ENCODE results near the gene STXBP3.
A peak's percentile ranks its signal among the peaks of the same experiment; 100 is the strongest.

STXBP3 gene

GRCh38 chr1:108803548-108803947 is 57.1 kb downstream of the STXBP3 start:
- DNase-seq (ENCODE audit: low read depth, low spot score) = no peak

GRCh38 chr1:108808438-108808837 is 62.0 kb downstream of the STXBP3 start:
- no peak for DNase-seq (ENCODE audit: low read depth, low spot score)

GRCh38 chr1:108811611-108812010 is 65.1 kb downstream of the STXBP3 start:
- DNase-seq (ENCODE audit: low read depth, low spot score) = no peak

- peak; percentile 63 for DNase-seq (ENCODE audit: low read depth, low spot score)
These were observed 66.9 kb downstream of the STXBP3 start for GRCh38 chr1:108813326-108813725.

- peak; percentile 16 for DNase-seq (ENCODE audit: low read depth, low spot score)
These were observed 68.1 kb downstream of the STXBP3 start for GRCh38 chr1:108814343-108815125.

- no peak for DNase-seq (ENCODE audit: low read depth, low spot score)
These were observed 69.1 kb downstream of the STXBP3 start for GRCh38 chr1:108815566-108815965.

GRCh38 chr1:108816049-108816893 is 69.8 kb downstream of the STXBP3 start:
- DNase-seq (ENCODE audit: low read depth, low spot score) = peak; percentile 72

- DNase-seq (ENCODE audit: low read depth, low spot score) = peak; percentile 10
These were observed 70.5 kb downstream of the STXBP3 start for GRCh38 chr1:108817016-108817415.

- no peak for DNase-seq (ENCODE audit: low read depth, low spot score)
These were observed 71.3 kb downstream of the STXBP3 start for GRCh38 chr1:108817811-108818210.

GRCh38 chr1:108819878-108820277 is 73.4 kb downstream of the STXBP3 start:
- DNase-seq (ENCODE audit: low read depth, low spot score) = no peak

- DNase-seq (ENCODE audit: low read depth, low spot score) = no peak
These were observed 77.2 kb downstream of the STXBP3 start for GRCh38 chr1:108823632-108824031.

GRCh38 chr1:108824051-108824450 is 77.6 kb downstream of the STXBP3 start:
- peak; percentile 44 for DNase-seq (ENCODE audit: low read depth, low spot score)

GRCh38 chr1:108826081-108826635 is 79.7 kb downstream of the STXBP3 start:
- no peak for DNase-seq (ENCODE audit: low read depth, low spot score)

- DNase-seq (ENCODE audit: low read depth, low spot score) = peak; percentile 89
These were observed 81.8 kb downstream of the STXBP3 start for GRCh38 chr1:108828074-108828961.

- no peak for DNase-seq (ENCODE audit: low read depth, low spot score)
These were observed 83.0 kb downstream of the STXBP3 start for GRCh38 chr1:108829498-108829916.

GRCh38 chr1:108830119-108831008 is 83.9 kb downstream of the STXBP3 start:
- DNase-seq (ENCODE audit: low read depth, low spot score) = peak; percentile 14

GRCh38 chr1:108831225-108831624 is 84.8 kb downstream of the STXBP3 start:
- DNase-seq (ENCODE audit: low read depth, low spot score) = no peak

- no peak for DNase-seq (ENCODE audit: low read depth, low spot score)
These were observed 86.5 kb downstream of the STXBP3 start for GRCh38 chr1:108832929-108833328.

- DNase-seq (ENCODE audit: low read depth, low spot score) = no peak
These were observed 95.2 kb downstream of the STXBP3 start for GRCh38 chr1:108841703-108842102.

GRCh38 chr1:108842525-108843181 is 96.2 kb downstream of the STXBP3 start:
- DNase-seq (ENCODE audit: low read depth, low spot score) = no peak
